ENCODE results near the gene SLC16A6. TPM values are rescaled to one million over a fixed set of nuclear protein-coding genes. Genes with fewer than 3 reads are reported as not detected.

Gene SLC16A6
- total and polyA plus RNA-seq, 9 donors: 0.12 to 11.3 (median 1.1) TPM

GRCh38 chr17:68294617-68295016 lies 3.7 kb upstream of the SLC16A6 start:
- Histone ChIP-seq H3K4me3 (no peak overlapping the region), H3K27me3 (no peaks in the 10 kb centered on the region), H3K9me3 (no peaks in the 10 kb centered on the region), H3K27ac (no peak overlapping the region), H3K4me1 (ENCODE audit: insufficient read depth) (peaks cover 5% of the 10 kb centered on the region), H3K36me3 (no peaks in the 10 kb centered on the region)
- DNase-seq: no peak
- no peak for TF ChIP-seq POLR2A (IDR thresholded peaks at IDR 0.05)
- TF ChIP-seq, protein P1, sequence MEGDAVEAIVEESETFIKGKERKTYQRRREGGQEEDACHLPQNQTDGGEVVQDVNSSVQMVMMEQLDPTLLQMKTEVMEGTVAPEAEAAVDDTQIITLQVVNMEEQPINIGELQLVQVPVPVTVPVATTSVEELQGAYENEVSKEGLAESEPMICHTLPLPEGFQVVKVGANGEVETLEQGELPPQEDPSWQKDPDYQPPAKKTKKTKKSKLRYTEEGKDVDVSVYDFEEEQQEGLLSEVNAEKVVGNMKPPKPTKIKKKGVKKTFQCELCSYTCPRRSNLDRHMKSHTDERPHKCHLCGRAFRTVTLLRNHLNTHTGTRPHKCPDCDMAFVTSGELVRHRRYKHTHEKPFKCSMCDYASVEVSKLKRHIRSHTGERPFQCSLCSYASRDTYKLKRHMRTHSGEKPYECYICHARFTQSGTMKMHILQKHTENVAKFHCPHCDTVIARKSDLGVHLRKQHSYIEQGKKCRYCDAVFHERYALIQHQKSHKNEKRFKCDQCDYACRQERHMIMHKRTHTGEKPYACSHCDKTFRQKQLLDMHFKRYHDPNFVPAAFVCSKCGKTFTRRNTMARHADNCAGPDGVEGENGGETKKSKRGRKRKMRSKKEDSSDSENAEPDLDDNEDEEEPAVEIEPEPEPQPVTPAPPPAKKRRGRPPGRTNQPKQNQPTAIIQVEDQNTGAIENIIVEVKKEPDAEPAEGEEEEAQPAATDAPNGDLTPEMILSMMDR (IDR thresholded peaks at IDR 0.05): no peak
- no peak for TF ChIP-seq EP300 (IDR thresholded peaks at IDR 0.05)
- intact Hi-C loops (cut with DNase I): no loop called here
- 84 to 88% (median 86%) methylated on average over 4 of the region's 4 CpGs for WGBS, 3 donors

DNA sequence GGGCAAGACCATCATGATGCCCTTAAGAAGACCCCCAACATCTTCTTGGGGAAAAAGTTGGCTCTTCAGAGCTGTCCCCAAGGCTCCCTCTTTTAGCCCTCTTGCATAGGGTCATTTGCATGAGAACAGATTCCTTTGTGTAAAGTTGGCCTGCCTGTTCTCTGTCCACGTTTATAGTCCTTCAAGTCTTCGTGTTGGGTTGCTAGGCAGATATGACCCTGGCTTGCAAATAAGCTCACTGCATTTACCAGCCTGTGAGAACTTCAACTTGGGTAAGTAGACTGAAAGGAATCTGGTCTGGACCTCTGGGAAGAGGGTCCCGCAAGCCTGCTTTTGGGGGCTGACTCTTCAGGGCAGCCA lies 3.2 kb upstream of the SLC16A6 start:
- Histone ChIP-seq H3K9me3 (no peaks in the 10 kb centered on the region), H3K27ac (no peak overlapping the region), H3K36me3 (no peaks in the 10 kb centered on the region), H3K27me3 (no peaks in the 10 kb centered on the region), H3K4me3 (no peak overlapping the region), H3K4me1 (ENCODE audit: insufficient read depth) (peaks cover 5% of the 10 kb centered on the region)
- WGBS, 3 donors: 66 to 81% (median 74%) methylated on average over 3 of the region's 3 CpGs
- intact Hi-C loops (cut with DNase I): no loop called here
- no peak for TF ChIP-seq POLR2A (IDR thresholded peaks at IDR 0.05)
- no peak for DNase-seq

DNA sequence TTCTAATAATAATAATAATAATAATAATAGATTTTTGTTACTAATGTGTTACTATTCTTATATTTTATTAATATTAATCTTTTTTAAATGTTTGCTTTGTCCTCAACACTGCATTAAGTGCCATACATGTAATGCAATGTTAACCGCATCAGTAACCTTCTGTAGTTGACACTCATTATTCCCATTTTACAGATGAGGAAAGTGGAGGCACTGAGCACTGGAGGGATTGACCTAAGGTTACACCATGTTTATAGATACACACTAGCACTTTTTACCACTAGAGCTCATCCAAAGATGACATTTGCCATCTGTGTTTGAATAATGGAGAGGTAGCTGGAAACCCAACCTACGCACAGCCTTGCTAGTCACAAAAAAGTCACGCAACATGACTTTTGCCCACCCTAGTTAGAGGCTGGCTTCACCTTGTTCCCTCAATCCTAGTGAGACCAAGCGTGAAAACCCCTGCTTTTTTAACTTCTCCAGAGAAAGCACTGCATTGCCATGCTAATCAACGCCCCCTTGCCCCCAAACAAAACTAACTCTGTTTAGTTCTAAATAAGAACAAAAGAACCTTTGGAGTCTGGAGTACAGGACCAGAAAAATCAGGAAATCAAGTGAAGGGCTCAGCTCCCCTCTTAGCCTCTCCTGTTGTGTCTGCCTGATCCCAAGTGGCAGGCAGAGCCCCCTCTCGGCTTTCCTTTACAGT lies 2.7 kb upstream of the SLC16A6 start:
- intact Hi-C loops (cut with DNase I): no loop called here
- 95 to 98% (median 96%) methylated on average over 6 of the region's 6 CpGs for WGBS, 3 donors
- H3K27me3 ChIP-seq: no peaks in the 10 kb centered on the region

DNA sequence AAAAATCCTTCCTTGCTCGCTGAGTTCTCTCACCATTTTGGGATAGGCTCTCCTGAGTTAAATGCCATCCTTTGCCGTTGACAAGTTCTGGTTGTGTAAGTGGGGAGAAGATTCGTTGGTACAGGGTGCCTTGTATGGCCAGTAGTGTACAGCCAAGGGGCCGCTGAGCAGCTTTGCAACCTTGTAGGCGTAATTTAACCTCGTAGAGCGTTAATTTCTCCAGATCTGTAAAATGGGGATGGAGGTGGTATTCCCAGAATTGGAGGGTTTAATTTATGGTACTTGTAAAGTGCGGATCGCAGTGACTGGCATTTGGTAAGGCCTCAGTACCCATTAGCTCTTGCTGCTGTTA lies 1.7 kb upstream of the SLC16A6 start:
- no peak overlapping the region for H3K27ac ChIP-seq
- H3K27me3 ChIP-seq: no peaks in the 10 kb centered on the region
- peaks cover 5% of the 10 kb centered on the region for H3K4me1 ChIP-seq (ENCODE audit: insufficient read depth)

More for the DNA sequence above, 2.7 kb upstream of the SLC16A6 start:
- no peak overlapping the region for H3K4me3 ChIP-seq
- peaks cover 5% of the 10 kb centered on the region for H3K4me1 ChIP-seq (ENCODE audit: insufficient read depth)
- TF ChIP-seq POLR2A (IDR thresholded peaks at IDR 0.05) (no peak), EP300 (IDR thresholded peaks at IDR 0.05) (no peak)
- TF ChIP-seq, protein P1 (IDR thresholded peaks at IDR 0.05): no peak
- no peaks in the 10 kb centered on the region for H3K36me3 ChIP-seq
- DNase-seq: no peak
- H3K9me3 ChIP-seq: no peaks in the 10 kb centered on the region
- no peak overlapping the region for H3K27ac ChIP-seq

More for the DNA sequence above, 1.7 kb upstream of the SLC16A6 start:
- Histone ChIP-seq H3K36me3 (no peaks in the 10 kb centered on the region), H3K9me3 (no peaks in the 10 kb centered on the region), H3K4me3 (no peak overlapping the region)
- intact Hi-C loops (cut with DNase I): no loop called here
- WGBS, 3 donors: 31 to 33% (median 31%) methylated on average over 9 of the region's 9 CpGs
- DNase-seq: no peak
- TF ChIP-seq POLR2A (IDR thresholded peaks at IDR 0.05) (no peak), EP300 (IDR thresholded peaks at IDR 0.05) (no peak)
- TF ChIP-seq, protein P1 (IDR thresholded peaks at IDR 0.05): no peak
